H1 (cell line): ENCODE data around the gene SCN3B. TPM values are rescaled to one million over a fixed set of nuclear protein-coding genes. Genes with fewer than 3 reads are reported as not detected.

Source experiments
- CTCF ChIA-PET: fragments of 300-600 bp; sonication (Branson Sonifier 250); formaldehyde crosslinking; loops from one replicate; lab custom pipeline; 2021; ENCODE audit not compliant: partially characterized antibody; lab: Charles Lee
- POLR2A ChIA-PET: fragments of 300-600 bp; sonication (Branson Sonifier 250); formaldehyde crosslinking; loops from one replicate; lab custom pipeline; 2021; ENCODE audit warnings: inconsistent platforms; ENCODE audit not compliant: partially characterized antibody; lab: Charles Lee
- DNase-seq, 2 experiments: peaks; one replicate each; pipeline versions ENCODE4 v3.0.0 to v3.0.0-alpha.2; 2010 to 2022; ENCODE audit warnings: low spot score in 2 of 2, low read depth in 1 of 2, mixed read lengths in 1 of 2
- FAIRE-seq: peaks from 2 replicates; lab custom pipeline; 2011; peaks lifted over from hg19 to GRCh38; lab: Jason Lieb, UNC
- H2AFZ ChIP-seq: 2 replicates; pipeline ENCODE4 v1.8.1; 2012; ENCODE audit warnings: low read length, inconsistent platforms
- H2AK5ac ChIP-seq: 2 replicates; pipeline ENCODE4 v1.6.1; 2013; ENCODE audit warnings: low read depth, low read length
- H2BK120ac ChIP-seq: replicated peaks from 2 replicates; pipeline ENCODE3; 2013; ENCODE audit warnings: low read depth, low read length, inconsistent platforms
- H2BK12ac ChIP-seq: 2 replicates; pipeline ENCODE4 v1.6.1; 2013; ENCODE audit warnings: low read depth, low read length
- H2BK15ac ChIP-seq: 2 replicates; pipeline ENCODE4 v1.6.1; 2013; ENCODE audit warnings: low read length
- H2BK20ac ChIP-seq: 2 replicates; pipeline ENCODE4 v1.6.1; 2013; ENCODE audit warnings: low read length
- H2BK5ac ChIP-seq: 2 replicates; pipeline ENCODE4 v1.6.1; 2013; ENCODE audit warnings: low read depth, low read length
- H3K14ac ChIP-seq: 2 replicates; pipeline ENCODE4 v1.6.1; 2013; ENCODE audit warnings: inconsistent platforms; ENCODE audit not compliant: insufficient read length
- H3K18ac ChIP-seq: 2 replicates; pipeline ENCODE4 v1.6.1; 2013; ENCODE audit warnings: low read length; ENCODE audit errors: extremely low read depth
- H3K23ac ChIP-seq: 2 replicates; pipeline ENCODE4 v1.6.1; 2013; ENCODE audit warnings: inconsistent platforms; ENCODE audit not compliant: insufficient read length
- H3K23me2 ChIP-seq: 2 replicates; pipeline ENCODE4 v1.6.1; 2013; ENCODE audit warnings: low read depth, low read length
- H3K27ac ChIP-seq: 2 replicates; pipeline ENCODE4 v1.6.1; 2011; ENCODE audit warnings: low read depth, low read length, inconsistent platforms
- H3K27me3 ChIP-seq, 4 experiments: replicated peaks in 1 of 4; 1 replicate in 1 of 4; 2 replicates in 3 of 4; pipeline versions ENCODE4 v1.6.1 to v1.8.1; 2011 to 2013; ENCODE audit warnings: low read length in 3 of 4, mild to moderate bottlenecking in 3 of 4, inconsistent platforms in 2 of 4, mixed read lengths in 2 of 4, moderate library complexity in 1 of 4; ENCODE audit not compliant: control insufficient read depth in 3 of 4, insufficient read depth in 3 of 4; ENCODE audit errors: extremely low read depth in 1 of 4
- H3K36me3 ChIP-seq, 4 experiments: 2 replicates each; pipeline versions ENCODE4 v1.6.1 to v1.8.1; 2011 to 2013; ENCODE audit warnings: mild to moderate bottlenecking in 4 of 4, low read length in 3 of 4, moderate library complexity in 2 of 4, control low read depth in 1 of 4, inconsistent platforms in 1 of 4; ENCODE audit not compliant: insufficient read depth in 4 of 4, control insufficient read depth in 2 of 4
- H3K4ac ChIP-seq: replicated peaks from 2 replicates; pipeline ENCODE3; 2013; ENCODE audit warnings: low read length, low read depth, mixed read lengths, inconsistent platforms; ENCODE audit not compliant: insufficient read length
- H3K4me1 ChIP-seq, 4 experiments: replicated peaks in 1 of 4; 1 replicate in 1 of 4; 2 replicates in 3 of 4; pipeline versions ENCODE4 v1.6.1 to v1.8.1; 2011 to 2013; ENCODE audit warnings: low read length in 3 of 4, inconsistent platforms in 2 of 4, mixed read lengths in 1 of 4; ENCODE audit not compliant: insufficient read depth in 4 of 4, control insufficient read depth in 3 of 4
- H3K4me2 ChIP-seq, 2 experiments: 2 replicates each; pipeline versions ENCODE4 v1.6.1 to v1.8.1; 2011 to 2013; ENCODE audit warnings: low read depth in 2 of 2, low read length in 2 of 2, control low read depth in 1 of 2, inconsistent platforms in 1 of 2, mild to moderate bottlenecking in 1 of 2; ENCODE audit not compliant: insufficient read depth in 1 of 2
- H3K4me3 ChIP-seq, 4 experiments: fragments of 200-600, 300-600 bp in 1 of 4; sonication (generic), shearing (Covaris generic), sonication (Bioruptor Twin) in 1 of 4; 2 replicates each; pipeline versions ENCODE4 v1.5.1 to v1.8.1; 2011 to 2016; ENCODE audit warnings: low read length in 4 of 4, low read depth in 3 of 4, control low read depth in 2 of 4, inconsistent platforms in 2 of 4, mild to moderate bottlenecking in 2 of 4, mixed read lengths in 1 of 4, moderate library complexity in 1 of 4; ENCODE audit not compliant: insufficient read depth in 2 of 4; ENCODE audit errors: extremely low read depth in 1 of 4
- H3K56ac ChIP-seq: replicated peaks from 2 replicates; pipeline ENCODE3; 2013; ENCODE audit warnings: low read depth, mild to moderate bottlenecking, mixed read lengths, low read length, inconsistent platforms; ENCODE audit not compliant: insufficient read length
- H3K79me1 ChIP-seq: 2 replicates; pipeline ENCODE4 v1.6.1; 2013; ENCODE audit warnings: low read depth, low read length, control low read depth
- H3K79me2 ChIP-seq, 2 experiments: 2 replicates each; pipeline versions ENCODE4 v1.6.1 to v1.8.1; 2012 to 2013; ENCODE audit warnings: low read length in 2 of 2, mild to moderate bottlenecking in 2 of 2, inconsistent platforms in 1 of 2; ENCODE audit not compliant: insufficient read depth in 2 of 2, control insufficient read depth in 1 of 2
- H3K9ac ChIP-seq, 4 experiments: replicated peaks in 1 of 4; 1 replicate in 1 of 4; 2 replicates in 3 of 4; pipeline versions ENCODE4 v1.6.1 to v1.8.1; 2011 to 2013; ENCODE audit warnings: low read depth in 3 of 4, low read length in 3 of 4, control low read depth in 2 of 4, mild to moderate bottlenecking in 2 of 4, moderate library complexity in 2 of 4, inconsistent platforms in 1 of 4; ENCODE audit errors: extremely low read depth in 1 of 4
- H3K9me3 ChIP-seq, 2 experiments: 2 replicates each; pipeline versions ENCODE4 v1.6.1 to v1.8.1; 2012 to 2013; ENCODE audit warnings: mild to moderate bottlenecking in 2 of 2, moderate library complexity in 2 of 2, control low read depth in 1 of 2, inconsistent platforms in 1 of 2, low read depth in 1 of 2, low read length in 1 of 2, mixed read lengths in 1 of 2; ENCODE audit not compliant: insufficient read depth in 2 of 2
- H4K20me1 ChIP-seq, 2 experiments: replicated peaks in 1 of 2; 2 replicates each; pipeline versions ENCODE3 to v1.8.1; 2011 to 2013; ENCODE audit warnings: inconsistent platforms in 2 of 2, low read length in 2 of 2, mild to moderate bottlenecking in 1 of 2; ENCODE audit not compliant: insufficient read depth in 2 of 2, control insufficient read depth in 1 of 2
- H4K5ac ChIP-seq: 2 replicates; pipeline ENCODE4 v1.6.1; 2013; ENCODE audit warnings: low read length, low read depth, mixed read lengths, inconsistent platforms; ENCODE audit not compliant: insufficient read length
- H4K8ac ChIP-seq: 2 replicates; pipeline ENCODE4 v1.8.0; 2013; ENCODE audit warnings: mild to moderate bottlenecking, moderate library complexity, low read length, inconsistent platforms; ENCODE audit not compliant: insufficient read depth; ENCODE audit errors: extremely low read depth
- H4K91ac ChIP-seq: replicated peaks from 2 replicates; pipeline ENCODE3; 2013; ENCODE audit warnings: low read length, mixed read lengths, inconsistent platforms; ENCODE audit not compliant: insufficient read length
- BCL11A ChIP-seq, 2 experiments: IDR thresholded peaks; one replicate each; pipeline ENCODE4 v1.6.1; 2011; ENCODE audit warnings: low read depth in 2 of 2, low read length in 2 of 2, mild to moderate bottlenecking in 2 of 2
- CBX5 ChIP-seq: fragments of 300-800, 300-1000 bp; sonication (generic); IDR thresholded peaks from 2 replicates; pipeline ENCODE4 v1.7.1; 2016; ENCODE audit warnings: antibody characterized with exemption, low read length, low read depth
- CHD2 ChIP-seq: IDR thresholded peaks from 2 replicates; pipeline ENCODE4 v1.6.1; 2012; ENCODE audit warnings: low read length, improper control_type of control experiment
- GTF2F1 ChIP-seq: IDR thresholded peaks from 2 replicates; pipeline ENCODE4 v1.6.1; 2012; ENCODE audit warnings: low read depth, low read length, improper control_type of control experiment, borderline replicate concordance
- HDAC2 ChIP-seq, 2 experiments: fragments of 300-600 bp in 1 of 2; sonication (generic) in 1 of 2; IDR thresholded peaks; 2 replicates each; pipeline ENCODE4 v1.6.1; 2011 to 2012; ENCODE audit warnings: low read depth in 2 of 2, low read length in 2 of 2, mild to moderate bottlenecking in 2 of 2, moderate library complexity in 2 of 2, borderline replicate concordance in 1 of 2, inconsistent platforms in 1 of 2
- HDAC6 ChIP-seq: IDR thresholded peaks from one replicate; pipeline ENCODE4 v1.7.1; 2012; ENCODE audit warnings: low read depth, mild to moderate bottlenecking, inconsistent platforms, low read length, moderate library complexity
- MAFK ChIP-seq: IDR thresholded peaks from 2 replicates; pipeline ENCODE4 v1.6.1; 2012; ENCODE audit warnings: low read depth, mild to moderate bottlenecking, improper control_type of control experiment, low read length
- PHF8 ChIP-seq: fragments of 200-600 bp; sonication (generic); conservative IDR thresholded peaks from 2 replicates; pipeline ENCODE4 v1.7.1; 2012; ENCODE audit warnings: low read depth, mild to moderate bottlenecking, inconsistent platforms, low read length, moderate library complexity
- SAP30 ChIP-seq: fragments of 300-600 bp; sonication (generic); IDR thresholded peaks from 2 replicates; pipeline ENCODE4 v1.7.1; 2012; ENCODE audit warnings: low read length, moderate library complexity, mild to moderate bottlenecking, inconsistent platforms; ENCODE audit not compliant: insufficient read depth, insufficient replicate concordance
- TAF1 ChIP-seq: IDR thresholded peaks from 2 replicates; pipeline ENCODE4 v1.6.1; 2011; ENCODE audit warnings: mild to moderate bottlenecking, low read depth, low read length
- TCF12 ChIP-seq: IDR thresholded peaks from 2 replicates; pipeline ENCODE4 v1.6.1; 2011; ENCODE audit warnings: low read depth, mild to moderate bottlenecking, low read length
- TEAD4 ChIP-seq: IDR thresholded peaks from 2 replicates; pipeline ENCODE4 v1.6.1; 2012; ENCODE audit warnings: low read depth, low read length, inconsistent platforms, mixed read lengths
- polyA plus RNA-seq, 7 experiments: library from polyadenylated mRNA; depleted of rRNA in 3 of 7; stranded (reverse) in 5 of 7; unstranded in 2 of 7; fragments of >200 nt in 5 of 7; fragments of 200-250 nt in 2 of 7; gene quantifications; 1 replicate in 5 of 7; 2 replicates in 1 of 7; 4 replicates in 1 of 7; pipeline versions ENCODE4 v1.2.1 to v1.2.3, GENCODE V29; 2011 to 2013; ENCODE audit warnings: missing spikeins in 2 of 7, mixed read lengths in 2 of 7
- total RNA-seq: library from RNA; stranded (reverse); fragmentation: NEBNext Ultra II Directional; extraction: Animal tissue kit (Norgen Biotek cat#: 25700); gene quantifications from 2 replicates; pipeline ENCODE4 v1.2.1, GENCODE V29; 2021
- TF ChIP-seq, protein P1 (sequence below): IDR thresholded peaks from 2 replicates; pipeline ENCODE4 v1.6.1; 2012; ENCODE audit warnings: inconsistent platforms
- TF ChIP-seq, protein P2 (sequence below): IDR thresholded peaks from 2 replicates; pipeline ENCODE4 v1.6.1; 2011; ENCODE audit warnings: low read depth, mild to moderate bottlenecking, low read length; ENCODE audit not compliant: insufficient read depth

SCN3B gene
- total and polyA plus RNA-seq, 2 of the 8 experiments (the other 6 are each of a cell fraction or from before 2014, with no cell fraction given) = 0.67 to 1.1 TPM

DNA sequence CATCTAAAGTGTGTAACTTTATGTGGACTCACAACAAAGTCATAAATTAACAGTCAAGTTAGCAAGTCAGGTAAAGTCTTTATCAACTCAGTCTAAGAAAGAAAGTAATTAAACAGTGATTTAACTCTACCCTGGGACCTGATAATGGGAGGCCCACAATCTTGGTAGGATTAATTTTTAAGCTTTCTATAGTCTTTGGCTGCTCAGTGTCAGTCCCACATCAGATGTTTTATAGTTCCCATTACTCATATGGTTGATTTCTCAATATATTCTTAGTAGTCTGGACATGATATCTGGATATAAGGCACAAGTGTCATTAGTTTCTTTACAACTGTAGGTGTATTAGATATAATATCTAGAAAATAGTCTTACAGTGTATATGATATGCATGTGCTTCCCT is 38.5 kb upstream of the SCN3B start:
- Histone ChIP-seq H3K4ac (no peak overlapping the region), H3K23ac (no peak overlapping the region), H3K4me1 (no peaks in the 10 kb centered on the region), H2BK15ac (no peak overlapping the region), H2BK5ac (no peak overlapping the region), H3K79me1 (no peaks in the 10 kb centered on the region), H2BK20ac (no peak overlapping the region), H3K4me3 (no peak overlapping the region), H2AFZ (no peak overlapping the region), H3K9ac (no peak overlapping the region), H3K27ac (no peak overlapping the region), H4K8ac (no peak overlapping the region), H3K79me2 (no peaks in the 10 kb centered on the region), H2BK120ac (no peak overlapping the region), H3K23me2 (no peaks in the 10 kb centered on the region; the same call in 1 of the 2 replicates), H4K5ac (no peak overlapping the region), H3K4me2 (no peak overlapping the region), H3K14ac (no peak overlapping the region), H3K36me3 (no peaks in the 10 kb centered on the region), H2BK12ac (no peak overlapping the region), H4K91ac (no peak overlapping the region), H3K9me3 (no peaks in the 10 kb centered on the region), H3K18ac (no peak overlapping the region), H4K20me1 (no peaks in the 10 kb centered on the region), H2AK5ac (no peak overlapping the region), H3K56ac (no peak overlapping the region), H3K27me3 (no peaks in the 10 kb centered on the region)
- TF ChIP-seq PHF8 (no peak), GTF2F1 (no peak), TAF1 (no peak), SAP30 (no peak), TCF12 (no peak), BCL11A (IDR thresholded peaks at IDR 0.05; ENCODE audit: low read depth in 2 of 2, low read length in 2 of 2) (no peak), HDAC6 (no peak), HDAC2 (IDR thresholded peaks at IDR 0.05; ENCODE audit: borderline replicate concordance in 1 of 2, low read depth in 2 of 2, low read length in 2 of 2) (no peak), CHD2 (no peak), MAFK (no peak), TEAD4 (no peak), CBX5 (no peak)
- TF ChIP-seq, protein P1, sequence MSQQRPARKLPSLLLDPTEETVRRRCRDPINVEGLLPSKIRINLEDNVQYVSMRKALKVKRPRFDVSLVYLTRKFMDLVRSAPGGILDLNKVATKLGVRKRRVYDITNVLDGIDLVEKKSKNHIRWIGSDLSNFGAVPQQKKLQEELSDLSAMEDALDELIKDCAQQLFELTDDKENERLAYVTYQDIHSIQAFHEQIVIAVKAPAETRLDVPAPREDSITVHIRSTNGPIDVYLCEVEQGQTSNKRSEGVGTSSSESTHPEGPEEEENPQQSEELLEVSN = no peak
- TF ChIP-seq, protein P2, sequence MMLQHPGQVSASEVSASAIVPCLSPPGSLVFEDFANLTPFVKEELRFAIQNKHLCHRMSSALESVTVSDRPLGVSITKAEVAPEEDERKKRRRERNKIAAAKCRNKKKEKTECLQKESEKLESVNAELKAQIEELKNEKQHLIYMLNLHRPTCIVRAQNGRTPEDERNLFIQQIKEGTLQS = no peak
- ChIA-PET CTCF (interaction anchor here (0.7 to 2.5 kb wide), 4 partner anchors 13 to 51 kb away, joined by 3 to 13 read pairs (median 3); no protein-coding TSS in a partner anchor), POLR2A (no interaction called here)
- no peak for FAIRE-seq
- no peak for DNase-seq
